Natural killer cell (primary cell): ENCODE results near the gene MUC2. TPM values are rescaled to one million over a fixed set of nuclear protein-coding genes. Genes with fewer than 3 reads are reported as not detected.
A peak's percentile ranks its signal among the peaks of the same experiment; 100 is the strongest.

ENCODE experiments used
- ATAC-seq, 3 donors: fragments of 150-1000 bp in 2 of 3; fragments of 200-7000 bp in 1 of 3; cut with Tn5 transposase; 1 replicate in 1 of 3; 2 replicates in 2 of 3; pipeline ENCODE4 v1.10.0; 2021; ENCODE audit warnings: mild to moderate bottlenecking in 2 of 3, moderate library complexity in 2 of 3
- DNase-seq, 2 donors: peaks; one replicate each; pipeline versions ENCODE4 v3.0.0 to v3.0.0-alpha.2; 2013 to 2021; ENCODE audit warnings: mixed read lengths in 1 of 2
- H3K27ac ChIP-seq: one replicate; pipeline ENCODE4 v1.5.1; 2013; ENCODE audit warnings: mild to moderate bottlenecking, low read length
- H3K27me3 ChIP-seq: one replicate; pipeline ENCODE4 v1.6.1; 2013; ENCODE audit warnings: low read length; ENCODE audit not compliant: control insufficient read depth, insufficient read depth
- H3K36me3 ChIP-seq: one replicate; pipeline ENCODE4 v1.6.1; 2013; ENCODE audit warnings: low read length; ENCODE audit not compliant: control insufficient read depth, insufficient read depth
- H3K4me1 ChIP-seq: one replicate; pipeline ENCODE4 v1.6.1; 2013; ENCODE audit warnings: low read length; ENCODE audit not compliant: control insufficient read depth, insufficient read depth
- H3K4me3 ChIP-seq: one replicate; pipeline ENCODE4 v1.5.1; 2013; ENCODE audit warnings: low read length
- H3K9me3 ChIP-seq: one replicate; pipeline ENCODE4 v1.6.1; 2013; ENCODE audit warnings: low read length; ENCODE audit not compliant: control insufficient read depth, insufficient read depth
- H3K27ac Mint-ChIP-seq, 2 donors: one replicate each; pipeline ENCODE4 v1.8.0; 2022; ENCODE audit warnings: mild to moderate bottlenecking in 2 of 2, mixed read lengths in 2 of 2, moderate library complexity in 1 of 2
- H3K27me3 Mint-ChIP-seq, 2 donors: one replicate each; pipeline ENCODE4 v1.8.0; 2022; ENCODE audit warnings: low read depth in 2 of 2, mixed read lengths in 2 of 2
- H3K36me3 Mint-ChIP-seq: one replicate; pipeline ENCODE4 v1.8.0; 2022; ENCODE audit warnings: mixed read lengths
- H3K4me1 Mint-ChIP-seq, 2 donors: one replicate each; pipeline ENCODE4 v1.8.0; 2022; ENCODE audit warnings: mixed read lengths in 2 of 2
- H3K4me3 Mint-ChIP-seq: one replicate; pipeline ENCODE4 v1.8.0; 2022; ENCODE audit warnings: mild to moderate bottlenecking, moderate library complexity, mixed read lengths
- H3K9me3 Mint-ChIP-seq, 2 donors: one replicate each; pipeline ENCODE4 v1.8.0; 2022; ENCODE audit warnings: mixed read lengths in 2 of 2
- CTCF ChIP-seq: fragments of 200-600 bp; IDR thresholded peaks from one replicate; pipeline ENCODE4 v1.8.0; 2022; ENCODE audit warnings: antibody characterized with exemption
- WGBS: methylation state at CpG from one replicate; pipeline ENCODE4 v1.1.7; 2013; ENCODE audit warnings: missing lambda C conversion rate; ENCODE audit not compliant: insufficient coverage; 5-methylcytosine and 5-hydroxymethylcytosine counted together
- intact Hi-C: fragments of 100-400 bp; cut with micrococcal nuclease; formaldehyde crosslinking; loops from one replicate; pipeline ENCODE4 v1.14.2; 2022
- total RNA-seq, 4 donors: library from RNA; stranded (reverse); fragments of 120-200 nt in 1 of 4; gene quantifications; one replicate each; pipeline versions ENCODE4 v1.2.3 to v1.2.4, GENCODE V29; 2013 to 2022

MUC2 gene
- total RNA-seq, 3 donors from 2014 or later (not counting 1 experiment from before 2014, with no cell fraction given) = not detected

GRCh38 chr11:1082346-1082727, 7.7 kb downstream of the MUC2 start:
- Mint-ChIP-seq H3K27ac (no peak overlapping the region), H3K36me3 (no peaks in the 10 kb centered on the region), H3K4me1 (no peaks in the 10 kb centered on the region), H3K9me3 (no peaks in the 10 kb centered on the region), H3K27me3 (no peaks in the 10 kb centered on the region), H3K4me3 (no peak overlapping the region)
- H3K27ac ChIP-seq = no peak overlapping the region
- no peaks in the 10 kb centered on the region for H3K4me1 ChIP-seq
- 92% methylated on average over 14 of the region's 14 CpGs for WGBS
- H3K9me3 ChIP-seq = no peaks in the 10 kb centered on the region
- no peak overlapping the region for H3K4me3 ChIP-seq
- H3K27me3 ChIP-seq = no peaks in the 10 kb centered on the region
- DNase-seq = peak in 1 of 2 donors; percentile 11
- intact Hi-C loops = no loop called here
- H3K36me3 ChIP-seq = no peaks in the 10 kb centered on the region
- no peak for ATAC-seq
- TF ChIP-seq CTCF = no peak

- WGBS = 82% methylated on average over 33 of the region's 33 CpGs
- Histone ChIP-seq H3K36me3 (no peaks in the 10 kb centered on the region), H3K27ac (no peak overlapping the region), H3K4me3 (no peak overlapping the region), H3K27me3 (no peaks in the 10 kb centered on the region), H3K4me1 (no peaks in the 10 kb centered on the region), H3K9me3 (no peaks in the 10 kb centered on the region)
- Mint-ChIP-seq H3K4me3 (no peak overlapping the region), H3K27me3 (no peaks in the 10 kb centered on the region), H3K36me3 (no peaks in the 10 kb centered on the region), H3K27ac (no peak overlapping the region), H3K9me3 (no peaks in the 10 kb centered on the region), H3K4me1 (no peaks in the 10 kb centered on the region)
- DNase-seq = peak in 1 of 2 donors; percentile 9
- ATAC-seq = no peak
- no peak for TF ChIP-seq CTCF
- intact Hi-C loops = no loop called here
Measured at GRCh38 chr11:1082728-1083620, 8.3 kb downstream of the MUC2 start.

GRCh38 chr11:1083621-1084551, 9.2 kb downstream of the MUC2 start:
- Mint-ChIP-seq H3K36me3 (no peaks in the 10 kb centered on the region), H3K4me1 (no peaks in the 10 kb centered on the region), H3K27me3 (no peaks in the 10 kb centered on the region), H3K9me3 (no peaks in the 10 kb centered on the region), H3K27ac (no peak overlapping the region), H3K4me3 (no peak overlapping the region)
- no peak for ATAC-seq
- WGBS = 69% methylated on average over 34 of the region's 34 CpGs
- TF ChIP-seq CTCF = no peak
- H3K4me3 ChIP-seq = no peak overlapping the region
- intact Hi-C loops = no loop called here
- DNase-seq = no peak
- no peaks in the 10 kb centered on the region for H3K4me1 ChIP-seq
- no peaks in the 10 kb centered on the region for H3K9me3 ChIP-seq
- no peak overlapping the region for H3K27ac ChIP-seq
- no peaks in the 10 kb centered on the region for H3K27me3 ChIP-seq
- H3K36me3 ChIP-seq = no peaks in the 10 kb centered on the region
